ENCODE results near the gene TUFT1.

DNA sequence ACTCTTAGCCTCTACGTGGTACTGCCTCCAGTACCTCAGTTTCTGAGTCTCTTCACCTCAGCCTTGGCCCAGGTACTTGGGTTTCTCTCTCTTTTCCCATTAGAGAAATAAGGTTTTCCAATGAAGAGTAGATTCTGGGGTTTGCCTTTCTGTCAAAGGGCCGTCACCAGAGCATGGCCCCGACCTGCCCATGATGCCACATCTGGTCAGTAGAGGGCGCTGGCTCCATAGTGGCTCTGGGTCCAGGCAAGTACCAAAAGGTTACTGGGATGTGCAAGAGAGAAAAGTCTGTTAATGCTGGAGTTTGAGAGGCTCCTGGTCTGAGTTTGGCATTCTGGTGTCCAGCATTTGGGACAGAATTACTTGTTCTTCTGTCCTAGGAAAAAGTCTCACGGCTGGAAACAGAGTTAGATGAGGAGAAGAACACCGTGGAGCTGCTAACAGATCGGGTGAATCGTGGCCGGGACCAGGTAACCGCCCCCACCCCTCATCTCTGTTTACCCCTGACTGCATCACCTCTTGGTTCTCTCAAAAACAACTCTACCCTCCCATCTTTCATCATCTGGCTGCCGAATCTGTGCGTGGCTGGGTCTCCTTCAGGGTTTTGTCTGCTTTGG is 5.3 kb upstream of the TUFT1 start:
- TF ChIP-seq EZH2 (IDR thresholded peaks at IDR 0.05; ENCODE audit: borderline replicate concordance, insufficient read depth, low read length, poor library complexity, severe bottlenecking) (no peak), EP300 (conservative IDR thresholded peaks at IDR 0.05; ENCODE audit: poor library complexity, severe bottlenecking) (no peak), RAD21 (conservative IDR thresholded peaks at IDR 0.05) (no peak), POLR2AphosphoS5 (IDR thresholded peaks at IDR 0.05) (no peak), MXI1 (conservative IDR thresholded peaks at IDR 0.05; ENCODE audit: poor library complexity, severe bottlenecking) (no peak), TAF1 (IDR thresholded peaks at IDR 0.05; ENCODE audit: low read depth) (no peak)
- TF ChIP-seq, protein P1, sequence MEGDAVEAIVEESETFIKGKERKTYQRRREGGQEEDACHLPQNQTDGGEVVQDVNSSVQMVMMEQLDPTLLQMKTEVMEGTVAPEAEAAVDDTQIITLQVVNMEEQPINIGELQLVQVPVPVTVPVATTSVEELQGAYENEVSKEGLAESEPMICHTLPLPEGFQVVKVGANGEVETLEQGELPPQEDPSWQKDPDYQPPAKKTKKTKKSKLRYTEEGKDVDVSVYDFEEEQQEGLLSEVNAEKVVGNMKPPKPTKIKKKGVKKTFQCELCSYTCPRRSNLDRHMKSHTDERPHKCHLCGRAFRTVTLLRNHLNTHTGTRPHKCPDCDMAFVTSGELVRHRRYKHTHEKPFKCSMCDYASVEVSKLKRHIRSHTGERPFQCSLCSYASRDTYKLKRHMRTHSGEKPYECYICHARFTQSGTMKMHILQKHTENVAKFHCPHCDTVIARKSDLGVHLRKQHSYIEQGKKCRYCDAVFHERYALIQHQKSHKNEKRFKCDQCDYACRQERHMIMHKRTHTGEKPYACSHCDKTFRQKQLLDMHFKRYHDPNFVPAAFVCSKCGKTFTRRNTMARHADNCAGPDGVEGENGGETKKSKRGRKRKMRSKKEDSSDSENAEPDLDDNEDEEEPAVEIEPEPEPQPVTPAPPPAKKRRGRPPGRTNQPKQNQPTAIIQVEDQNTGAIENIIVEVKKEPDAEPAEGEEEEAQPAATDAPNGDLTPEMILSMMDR (IDR thresholded peaks at IDR 0.05; ENCODE audit: poor library complexity, severe bottlenecking): peak; percentile 43
- TF ChIP-seq, protein P2, sequence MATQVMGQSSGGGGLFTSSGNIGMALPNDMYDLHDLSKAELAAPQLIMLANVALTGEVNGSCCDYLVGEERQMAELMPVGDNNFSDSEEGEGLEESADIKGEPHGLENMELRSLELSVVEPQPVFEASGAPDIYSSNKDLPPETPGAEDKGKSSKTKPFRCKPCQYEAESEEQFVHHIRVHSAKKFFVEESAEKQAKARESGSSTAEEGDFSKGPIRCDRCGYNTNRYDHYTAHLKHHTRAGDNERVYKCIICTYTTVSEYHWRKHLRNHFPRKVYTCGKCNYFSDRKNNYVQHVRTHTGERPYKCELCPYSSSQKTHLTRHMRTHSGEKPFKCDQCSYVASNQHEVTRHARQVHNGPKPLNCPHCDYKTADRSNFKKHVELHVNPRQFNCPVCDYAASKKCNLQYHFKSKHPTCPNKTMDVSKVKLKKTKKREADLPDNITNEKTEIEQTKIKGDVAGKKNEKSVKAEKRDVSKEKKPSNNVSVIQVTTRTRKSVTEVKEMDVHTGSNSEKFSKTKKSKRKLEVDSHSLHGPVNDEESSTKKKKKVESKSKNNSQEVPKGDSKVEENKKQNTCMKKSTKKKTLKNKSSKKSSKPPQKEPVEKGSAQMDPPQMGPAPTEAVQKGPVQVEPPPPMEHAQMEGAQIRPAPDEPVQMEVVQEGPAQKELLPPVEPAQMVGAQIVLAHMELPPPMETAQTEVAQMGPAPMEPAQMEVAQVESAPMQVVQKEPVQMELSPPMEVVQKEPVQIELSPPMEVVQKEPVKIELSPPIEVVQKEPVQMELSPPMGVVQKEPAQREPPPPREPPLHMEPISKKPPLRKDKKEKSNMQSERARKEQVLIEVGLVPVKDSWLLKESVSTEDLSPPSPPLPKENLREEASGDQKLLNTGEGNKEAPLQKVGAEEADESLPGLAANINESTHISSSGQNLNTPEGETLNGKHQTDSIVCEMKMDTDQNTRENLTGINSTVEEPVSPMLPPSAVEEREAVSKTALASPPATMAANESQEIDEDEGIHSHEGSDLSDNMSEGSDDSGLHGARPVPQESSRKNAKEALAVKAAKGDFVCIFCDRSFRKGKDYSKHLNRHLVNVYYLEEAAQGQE (IDR thresholded peaks at IDR 0.05; ENCODE audit: borderline replicate concordance): no peak
